ENCODE results near the gene LCN12.

GRCh38 chr9:136952321-136952850 lies 313 bp downstream of the LCN12 start:
- TF ChIP-seq CTCF (IDR thresholded peaks at IDR 0.05), result no peak
- no peak for TF ChIP-seq POLR2A (IDR thresholded peaks at IDR 0.05)

Measured in esophagus squamous epithelium (tissue), 4 donors.